AG09309 (cell line): Measurements from ENCODE around the gene PTPRG.
A peak's percentile ranks its signal among the peaks of the same experiment; 100 is the strongest.

ENCODE experiments used
- DNase-seq: peaks from one replicate; pipeline ENCODE4 v3.0.0-alpha.2; 2010; ENCODE audit warnings: low read depth
- H3K4me3 ChIP-seq: 2 replicates; pipeline ENCODE4 v1.5.1; 2011; ENCODE audit warnings: mild to moderate bottlenecking, low read depth, low read length, moderate library complexity; ENCODE audit not compliant: control insufficient read depth
- TF ChIP-seq, protein P1 (sequence below): IDR thresholded peaks from 2 replicates; pipeline ENCODE4 v1.5.1; 2011; ENCODE audit warnings: mild to moderate bottlenecking, low read depth, low read length, inconsistent platforms; ENCODE audit not compliant: insufficient read depth, control insufficient read depth; ENCODE audit errors: missing control alignments

Gene PTPRG

DNA sequence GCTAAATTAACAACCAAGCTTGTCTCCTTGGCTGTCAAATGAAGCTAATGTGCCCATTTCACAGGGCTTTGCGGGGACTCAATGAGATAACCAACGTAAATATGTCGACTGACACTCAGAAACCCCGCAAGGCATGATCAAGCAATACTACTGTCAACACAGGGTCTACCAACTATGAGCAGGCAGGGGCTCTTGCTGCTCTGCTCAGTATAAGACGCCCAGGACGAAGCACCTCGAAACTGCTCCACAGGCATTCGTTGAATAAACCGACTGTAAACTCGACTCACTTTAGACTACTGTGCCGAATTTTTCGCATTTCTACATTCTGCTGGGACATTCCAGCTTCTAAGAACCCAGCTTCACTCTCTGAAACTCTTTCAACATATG is 757.0 kb downstream of the PTPRG start:
- peak overlapping the region; percentile 92 for H3K4me3 ChIP-seq
- DNase-seq: no peak
- TF ChIP-seq, protein P1, sequence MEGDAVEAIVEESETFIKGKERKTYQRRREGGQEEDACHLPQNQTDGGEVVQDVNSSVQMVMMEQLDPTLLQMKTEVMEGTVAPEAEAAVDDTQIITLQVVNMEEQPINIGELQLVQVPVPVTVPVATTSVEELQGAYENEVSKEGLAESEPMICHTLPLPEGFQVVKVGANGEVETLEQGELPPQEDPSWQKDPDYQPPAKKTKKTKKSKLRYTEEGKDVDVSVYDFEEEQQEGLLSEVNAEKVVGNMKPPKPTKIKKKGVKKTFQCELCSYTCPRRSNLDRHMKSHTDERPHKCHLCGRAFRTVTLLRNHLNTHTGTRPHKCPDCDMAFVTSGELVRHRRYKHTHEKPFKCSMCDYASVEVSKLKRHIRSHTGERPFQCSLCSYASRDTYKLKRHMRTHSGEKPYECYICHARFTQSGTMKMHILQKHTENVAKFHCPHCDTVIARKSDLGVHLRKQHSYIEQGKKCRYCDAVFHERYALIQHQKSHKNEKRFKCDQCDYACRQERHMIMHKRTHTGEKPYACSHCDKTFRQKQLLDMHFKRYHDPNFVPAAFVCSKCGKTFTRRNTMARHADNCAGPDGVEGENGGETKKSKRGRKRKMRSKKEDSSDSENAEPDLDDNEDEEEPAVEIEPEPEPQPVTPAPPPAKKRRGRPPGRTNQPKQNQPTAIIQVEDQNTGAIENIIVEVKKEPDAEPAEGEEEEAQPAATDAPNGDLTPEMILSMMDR: no peak

DNA sequence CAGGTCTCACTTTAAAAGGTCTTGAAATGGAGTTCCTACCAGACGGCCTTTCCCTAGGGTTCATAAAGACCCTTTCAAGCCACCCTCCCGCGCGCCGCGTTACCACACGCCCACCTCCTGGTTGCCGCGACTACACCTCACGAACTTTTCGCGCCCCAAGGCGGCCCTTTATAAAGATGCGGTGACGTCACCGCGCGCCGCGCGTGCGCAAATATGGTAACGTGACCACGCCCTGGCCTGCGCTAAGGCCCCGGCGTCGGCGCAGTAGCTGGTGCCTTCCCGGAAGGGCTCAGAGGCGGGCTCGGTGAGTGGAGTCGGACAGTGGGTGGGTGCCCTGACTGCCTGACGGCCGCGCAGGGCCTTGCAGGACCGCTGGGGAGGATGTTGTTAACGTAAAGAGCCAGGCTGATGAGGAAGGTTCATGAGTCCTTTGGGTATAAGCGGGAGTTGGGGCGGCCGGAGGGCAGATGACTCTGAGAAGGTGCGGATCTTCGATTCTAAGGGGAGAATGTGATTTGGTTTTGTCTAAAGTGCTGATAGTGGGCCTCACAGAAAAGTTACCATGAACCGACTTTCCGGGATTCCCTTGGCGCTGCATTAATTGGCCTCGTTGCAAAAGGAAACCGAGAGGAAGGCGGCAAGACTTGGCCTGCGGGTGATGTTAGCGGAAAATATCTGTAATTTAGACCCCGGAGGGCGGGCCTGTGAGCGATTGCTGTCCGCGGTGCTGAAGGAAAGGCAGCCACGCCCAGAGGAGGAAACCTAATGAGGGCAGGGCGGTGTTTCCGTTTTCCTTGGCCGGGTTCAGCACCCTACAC is 757.6 kb downstream of the PTPRG start:
- peak; percentile 32 for DNase-seq
- H3K4me3 ChIP-seq: peak overlapping the region; percentile 92

DNA sequence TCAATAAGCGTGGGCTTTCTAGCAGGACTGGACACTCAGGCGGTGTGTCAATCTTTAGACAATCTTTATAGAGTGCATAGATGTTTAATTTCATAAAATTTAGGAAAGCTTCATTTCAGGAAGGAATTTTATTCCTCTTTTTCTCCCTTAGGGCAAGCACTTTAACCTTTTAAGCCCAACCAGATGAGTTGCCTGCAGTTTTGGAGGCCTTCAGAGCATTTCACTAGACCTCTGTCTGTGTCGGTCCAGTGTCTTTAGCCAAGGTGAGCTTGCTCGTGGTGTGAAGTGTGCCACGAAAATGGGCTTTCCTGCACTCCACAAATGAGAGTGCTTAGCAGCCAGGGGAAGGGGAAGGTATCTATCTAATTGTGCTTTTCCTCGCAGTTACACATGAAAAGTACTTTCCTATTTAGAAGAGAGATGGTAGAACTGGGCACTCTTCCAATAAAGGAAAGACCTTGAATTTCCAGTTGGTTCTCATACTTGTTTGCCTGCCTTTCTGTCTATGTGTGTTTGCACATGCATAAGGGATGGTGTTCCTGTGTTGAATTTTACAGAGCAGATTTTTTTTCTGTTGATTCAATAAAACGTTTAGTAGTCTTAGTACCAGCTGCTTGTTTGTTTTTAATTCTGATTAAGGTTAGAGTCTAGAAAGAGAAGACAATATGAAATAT is 758.3 kb downstream of the PTPRG start:
- no peak for DNase-seq
- H3K4me3 ChIP-seq: peak overlapping the region; percentile 92
- TF ChIP-seq, protein P1: no peak

More for the DNA sequence above, 757.6 kb downstream of the PTPRG start:
- TF ChIP-seq, protein P1: no peak

DNA sequence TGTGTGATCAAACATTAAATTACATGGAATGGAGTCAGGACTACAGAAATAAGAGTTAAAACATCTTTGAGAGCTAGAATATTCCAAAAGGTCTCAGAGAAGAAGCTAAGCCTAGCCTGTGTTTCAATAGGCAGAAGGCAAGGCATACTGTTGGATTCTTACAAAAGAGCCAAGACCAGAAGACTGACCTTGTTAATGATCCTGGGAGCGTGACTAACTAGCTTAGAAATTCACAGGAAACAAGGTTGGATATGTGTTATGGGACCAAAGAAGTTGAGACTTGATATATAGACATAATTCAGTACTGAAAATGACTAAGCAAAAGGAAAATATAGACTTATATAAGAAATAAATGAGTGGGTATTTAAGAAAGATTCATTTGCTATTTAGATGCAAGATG is 761.9 kb downstream of the PTPRG start:
- TF ChIP-seq, protein P1: no peak
- H3K4me3 ChIP-seq: no peak overlapping the region
- DNase-seq: no peak

DNA sequence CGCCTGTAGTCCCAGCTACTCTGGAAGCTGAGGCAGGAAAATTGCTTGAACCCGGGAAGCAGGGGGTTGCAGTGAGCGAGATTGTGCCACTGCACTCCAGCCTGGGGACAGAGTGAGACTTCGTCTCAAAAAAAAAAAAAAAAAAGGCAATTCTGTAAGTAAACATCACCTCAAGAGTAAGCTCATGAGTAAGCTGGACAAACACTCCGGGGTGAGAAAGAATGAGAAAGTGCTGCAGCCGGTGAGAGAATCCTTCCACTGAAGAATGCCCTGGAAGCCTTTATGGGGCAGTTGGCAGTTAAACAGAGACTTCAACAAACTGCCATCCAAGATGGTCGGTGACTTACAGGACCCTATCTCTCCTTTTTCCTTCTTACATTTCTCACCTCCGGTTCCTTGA is 764.5 kb downstream of the PTPRG start:
- TF ChIP-seq, protein P1: no peak
- H3K4me3 ChIP-seq: no peak overlapping the region
- DNase-seq: no peak

DNA sequence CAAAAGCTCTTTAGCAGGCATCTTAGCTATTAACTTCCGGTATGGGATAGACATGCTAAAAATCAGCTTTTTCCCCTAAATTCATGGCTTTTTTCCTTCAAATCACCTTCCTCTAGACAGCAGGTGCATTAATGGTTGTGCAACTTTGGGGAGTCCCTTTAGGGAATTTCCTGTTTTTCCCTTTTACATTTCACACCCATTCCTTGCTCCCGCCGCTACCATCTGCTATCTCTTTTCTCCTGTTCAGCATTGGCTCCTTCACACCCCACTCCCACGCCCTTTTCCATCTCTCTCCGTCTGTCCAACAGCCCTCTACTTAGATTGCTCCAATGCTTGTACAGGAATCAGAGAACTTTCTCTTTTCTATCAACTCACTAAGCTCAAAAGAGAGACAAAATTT is 768.6 kb downstream of the PTPRG start:
- TF ChIP-seq, protein P1: no peak
- H3K4me3 ChIP-seq: no peak overlapping the region
- no peak for DNase-seq
